Measurements from ENCODE around the gene FAF2. TPM values are rescaled to one million over a fixed set of nuclear protein-coding genes. Genes with fewer than 3 reads are reported as not detected.

The FAF2 gene
- total RNA-seq, 1 experiment from 2014 or later: 44.4 TPM

DNA sequence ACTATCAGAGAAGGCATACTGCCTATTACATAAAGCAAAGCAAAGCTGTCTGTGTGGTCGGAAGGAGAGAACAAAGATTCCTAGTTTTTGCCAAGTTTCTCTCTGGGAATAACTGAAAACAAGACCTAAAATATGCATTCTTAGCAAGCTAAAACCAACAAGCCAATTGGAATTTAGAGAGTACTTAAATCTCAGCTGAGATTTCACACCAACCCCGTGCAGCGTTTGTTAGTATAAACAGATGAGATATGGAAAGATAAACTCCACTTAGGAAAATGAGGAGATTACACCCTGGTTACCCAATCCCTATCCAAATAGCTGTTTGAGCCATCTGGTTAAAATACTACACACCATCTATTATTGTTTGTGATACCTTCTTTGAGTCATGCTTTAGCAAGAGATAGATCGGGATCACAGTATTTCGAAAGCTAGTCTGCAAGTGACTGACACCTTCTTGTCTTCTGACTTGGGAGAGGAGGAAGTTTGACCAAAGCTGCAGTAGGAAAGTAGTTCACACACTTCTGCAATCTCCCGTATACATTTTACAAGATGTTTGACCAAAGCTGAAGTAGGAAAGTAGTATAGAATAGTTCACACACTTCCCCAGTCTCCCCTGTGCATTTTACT lies 18.2 kb downstream of the FAF2 start:
- no peaks in the 10 kb centered on the region for H3K27me3 ChIP-seq (ENCODE audit: insufficient read depth, low read length)
- H3K23ac ChIP-seq (ENCODE audit: insufficient read length, low read depth, low read length): no peak overlapping the region
- H4K8ac ChIP-seq (replicated peaks; ENCODE audit: insufficient read length, low read depth, low read length): no peak overlapping the region
- H3K79me2 ChIP-seq (ENCODE audit: insufficient read depth, low read length): no peaks in the 10 kb centered on the region; the same call in 1 of the 2 replicates
- TF ChIP-seq, protein P1, sequence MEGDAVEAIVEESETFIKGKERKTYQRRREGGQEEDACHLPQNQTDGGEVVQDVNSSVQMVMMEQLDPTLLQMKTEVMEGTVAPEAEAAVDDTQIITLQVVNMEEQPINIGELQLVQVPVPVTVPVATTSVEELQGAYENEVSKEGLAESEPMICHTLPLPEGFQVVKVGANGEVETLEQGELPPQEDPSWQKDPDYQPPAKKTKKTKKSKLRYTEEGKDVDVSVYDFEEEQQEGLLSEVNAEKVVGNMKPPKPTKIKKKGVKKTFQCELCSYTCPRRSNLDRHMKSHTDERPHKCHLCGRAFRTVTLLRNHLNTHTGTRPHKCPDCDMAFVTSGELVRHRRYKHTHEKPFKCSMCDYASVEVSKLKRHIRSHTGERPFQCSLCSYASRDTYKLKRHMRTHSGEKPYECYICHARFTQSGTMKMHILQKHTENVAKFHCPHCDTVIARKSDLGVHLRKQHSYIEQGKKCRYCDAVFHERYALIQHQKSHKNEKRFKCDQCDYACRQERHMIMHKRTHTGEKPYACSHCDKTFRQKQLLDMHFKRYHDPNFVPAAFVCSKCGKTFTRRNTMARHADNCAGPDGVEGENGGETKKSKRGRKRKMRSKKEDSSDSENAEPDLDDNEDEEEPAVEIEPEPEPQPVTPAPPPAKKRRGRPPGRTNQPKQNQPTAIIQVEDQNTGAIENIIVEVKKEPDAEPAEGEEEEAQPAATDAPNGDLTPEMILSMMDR (conservative IDR thresholded peaks at IDR 0.05): no peak
- H2BK5ac ChIP-seq (ENCODE audit: insufficient read length, low read length): no peak overlapping the region
- no peaks in the 10 kb centered on the region for H4K20me1 ChIP-seq (ENCODE audit: control insufficient read depth, insufficient read depth, insufficient read length)
- H2AK5ac ChIP-seq (ENCODE audit: insufficient read length, low read length): no peak overlapping the region
- H3K56ac ChIP-seq (ENCODE audit: insufficient read length, low read depth, low read length): no peak overlapping the region
- no peaks in the 10 kb centered on the region for H3K23me2 ChIP-seq (ENCODE audit: insufficient read length, low read depth, low read length, poor library complexity, severe bottlenecking)
- no peak overlapping the region for H2BK20ac ChIP-seq (ENCODE audit: low read depth, low read length, poor library complexity, severe bottlenecking)
- no peak for DNase-seq
- peaks cover 2 to 22% (median 13%) of the 10 kb centered on the region in 3 experiments; a peak in 6 of 7 replicates for H3K36me3 Mint-ChIP-seq (ENCODE audit: insufficient read depth in 1 of 3, low read depth in 3 of 3)
- no peak overlapping the region for H3K4me3 Mint-ChIP-seq
- no CpG with 5 or more reads among the region's 6 CpGs for WGBS (ENCODE audit: extremely low coverage, insufficient read length, low lambda C conversion rate)
- H4K91ac ChIP-seq (ENCODE audit: insufficient read length, low read depth, low read length): no peak overlapping the region
- H3K27ac Mint-ChIP-seq: no peak overlapping the region
- no peak overlapping the region for H2BK12ac ChIP-seq (ENCODE audit: insufficient read length, low read depth, low read length)
- H3K18ac ChIP-seq (ENCODE audit: insufficient read length, low read depth, low read length): no peak overlapping the region
- no peaks in the 10 kb centered on the region for H3K9me3 ChIP-seq (ENCODE audit: control insufficient read depth, low read depth, low read length)
- H3K4ac ChIP-seq (ENCODE audit: low read depth, low read length): no peak overlapping the region
- H4K5ac ChIP-seq (ENCODE audit: insufficient read length, low read depth, low read length): no peak overlapping the region
- H3K9me3 Mint-ChIP-seq: no peaks in the 10 kb centered on the region
- H3K9ac ChIP-seq (ENCODE audit: extremely low read depth, insufficient read length, low read length): no peak overlapping the region
- H2BK15ac ChIP-seq (ENCODE audit: low read depth, low read length): no peak overlapping the region
- H3K79me1 ChIP-seq (ENCODE audit: insufficient read depth, low read depth, low read length, poor library complexity, severe bottlenecking): no peaks in the 10 kb centered on the region
- no peak overlapping the region for H3K4me2 ChIP-seq (ENCODE audit: insufficient read depth, insufficient read length, low read length)
- H2BK120ac ChIP-seq (ENCODE audit: low read depth, low read length, poor library complexity, severe bottlenecking): no peak overlapping the region
- no peaks in the 10 kb centered on the region for H3K4me1 ChIP-seq (ENCODE audit: insufficient read depth, low read length)
- no peak overlapping the region for H3K14ac ChIP-seq (ENCODE audit: insufficient read depth, low read length)
- H3T11ph ChIP-seq (ENCODE audit: low read length): no peak overlapping the region
- H2AFZ ChIP-seq (ENCODE audit: low read length): no peak overlapping the region
- no peak overlapping the region for H3K27ac ChIP-seq (ENCODE audit: insufficient read length, low read depth, low read length)
- H3K27me3 Mint-ChIP-seq (ENCODE audit: low read depth): no peaks in the 10 kb centered on the region; the same call in 1 of the 2 replicates
- no peaks in the 10 kb centered on the region for H3K4me1 Mint-ChIP-seq

Measured in H9 (cell line).